IMR-90 (cell line): Measurements from ENCODE around the gene GRAMD2A.

Source experiments
- BHLHE40 ChIP-seq: fragments of 150-350 bp; IDR thresholded peaks from 2 replicates; pipeline ENCODE4 v1.6.1; 2016; ENCODE audit warnings: mild to moderate bottlenecking, low read depth, low read length
- CEBPB ChIP-seq: IDR thresholded peaks from 2 replicates; pipeline ENCODE4 v1.6.1; 2012; ENCODE audit warnings: low read depth, low read length, improper control_type of control experiment
- CHD1 ChIP-seq: IDR thresholded peaks from 2 replicates; pipeline ENCODE4 v1.6.1; 2012; ENCODE audit warnings: low read depth, low read length, improper control_type of control experiment
- FOS ChIP-seq: fragments of 150-350 bp; IDR thresholded peaks from 2 replicates; pipeline ENCODE4 v1.6.1; 2016; ENCODE audit warnings: low read depth, low read length
- MAFK ChIP-seq: IDR thresholded peaks from 2 replicates; pipeline ENCODE4 v1.6.1; 2012; ENCODE audit warnings: low read depth, low read length, improper control_type of control experiment
- MAZ ChIP-seq: IDR thresholded peaks from 2 replicates; pipeline ENCODE4 v1.6.1; 2012; ENCODE audit warnings: low read depth, mild to moderate bottlenecking, low read length, improper control_type of control experiment, moderate library complexity, borderline replicate concordance
- MXI1 ChIP-seq: IDR thresholded peaks from 2 replicates; pipeline ENCODE4 v1.6.1; 2012; ENCODE audit warnings: low read depth, mild to moderate bottlenecking, low read length, moderate library complexity, borderline replicate concordance
- POLR2A ChIP-seq: IDR thresholded peaks from 2 replicates; pipeline ENCODE4 v1.6.1; 2012; ENCODE audit warnings: mild to moderate bottlenecking, low read depth, low read length
- RAD21 ChIP-seq: IDR thresholded peaks from 2 replicates; pipeline ENCODE4 v1.6.1; 2012; ENCODE audit warnings: low read length, improper control_type of control experiment
- RCOR1 ChIP-seq: IDR thresholded peaks from 2 replicates; pipeline ENCODE4 v1.6.1; 2012; ENCODE audit warnings: mild to moderate bottlenecking, low read length, improper control_type of control experiment; ENCODE audit not compliant: insufficient replicate concordance
- RFX5 ChIP-seq: IDR thresholded peaks from 2 replicates; pipeline ENCODE4 v1.8.0; 2012; ENCODE audit warnings: low read depth, mild to moderate bottlenecking, low read length, moderate library complexity
- SMC3 ChIP-seq: fragments of 150-350 bp; IDR thresholded peaks from 2 replicates; pipeline ENCODE4 v1.6.1; 2016; ENCODE audit warnings: low read depth, mild to moderate bottlenecking, antibody characterized with exemption, low read length, moderate library complexity
- TF ChIP-seq, protein P1 (sequence below): conservative IDR thresholded peaks from 2 replicates; pipeline ENCODE4 v1.5.1; 2012; ENCODE audit warnings: mild to moderate bottlenecking, low read depth, low read length, improper control_type of control experiment
- TF ChIP-seq, protein P2 (sequence below): fragments of 150-350 bp; IDR thresholded peaks from 2 replicates; pipeline ENCODE4 v1.6.1; 2017; ENCODE audit warnings: mild to moderate bottlenecking, antibody characterized with exemption, low read length, low read depth

DNA sequence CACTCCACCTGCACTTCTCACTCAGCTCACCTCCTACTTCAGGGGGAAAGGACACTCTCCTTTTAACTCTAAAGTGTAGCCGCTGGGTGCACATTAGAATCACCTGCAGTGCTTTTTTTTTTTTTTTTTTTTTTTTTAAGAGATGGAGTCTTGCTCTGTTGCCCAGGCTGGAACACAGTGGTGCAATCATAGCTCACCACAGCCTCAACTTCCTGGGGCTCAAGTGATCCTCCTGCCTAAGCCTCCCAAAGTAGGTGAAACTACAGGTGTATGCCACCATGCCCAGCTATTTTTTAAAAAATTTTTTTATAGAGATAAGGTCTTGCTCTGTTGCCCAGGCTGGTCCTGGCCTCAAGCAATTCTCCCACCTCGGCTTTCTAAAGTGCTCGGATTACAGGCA lies 20.8 kb downstream of the GRAMD2A start:
- TF ChIP-seq, protein P1, sequence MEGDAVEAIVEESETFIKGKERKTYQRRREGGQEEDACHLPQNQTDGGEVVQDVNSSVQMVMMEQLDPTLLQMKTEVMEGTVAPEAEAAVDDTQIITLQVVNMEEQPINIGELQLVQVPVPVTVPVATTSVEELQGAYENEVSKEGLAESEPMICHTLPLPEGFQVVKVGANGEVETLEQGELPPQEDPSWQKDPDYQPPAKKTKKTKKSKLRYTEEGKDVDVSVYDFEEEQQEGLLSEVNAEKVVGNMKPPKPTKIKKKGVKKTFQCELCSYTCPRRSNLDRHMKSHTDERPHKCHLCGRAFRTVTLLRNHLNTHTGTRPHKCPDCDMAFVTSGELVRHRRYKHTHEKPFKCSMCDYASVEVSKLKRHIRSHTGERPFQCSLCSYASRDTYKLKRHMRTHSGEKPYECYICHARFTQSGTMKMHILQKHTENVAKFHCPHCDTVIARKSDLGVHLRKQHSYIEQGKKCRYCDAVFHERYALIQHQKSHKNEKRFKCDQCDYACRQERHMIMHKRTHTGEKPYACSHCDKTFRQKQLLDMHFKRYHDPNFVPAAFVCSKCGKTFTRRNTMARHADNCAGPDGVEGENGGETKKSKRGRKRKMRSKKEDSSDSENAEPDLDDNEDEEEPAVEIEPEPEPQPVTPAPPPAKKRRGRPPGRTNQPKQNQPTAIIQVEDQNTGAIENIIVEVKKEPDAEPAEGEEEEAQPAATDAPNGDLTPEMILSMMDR = no peak
- TF ChIP-seq POLR2A = no peak
- TF ChIP-seq, protein P2, sequence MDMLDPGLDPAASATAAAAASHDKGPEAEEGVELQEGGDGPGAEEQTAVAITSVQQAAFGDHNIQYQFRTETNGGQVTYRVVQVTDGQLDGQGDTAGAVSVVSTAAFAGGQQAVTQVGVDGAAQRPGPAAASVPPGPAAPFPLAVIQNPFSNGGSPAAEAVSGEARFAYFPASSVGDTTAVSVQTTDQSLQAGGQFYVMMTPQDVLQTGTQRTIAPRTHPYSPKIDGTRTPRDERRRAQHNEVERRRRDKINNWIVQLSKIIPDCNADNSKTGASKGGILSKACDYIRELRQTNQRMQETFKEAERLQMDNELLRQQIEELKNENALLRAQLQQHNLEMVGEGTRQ = no peak
- TF ChIP-seq FOS = no peak
- no peak for TF ChIP-seq MAZ
- TF ChIP-seq RFX5 = no peak
- TF ChIP-seq MAFK = no peak
- no peak for TF ChIP-seq CEBPB
- TF ChIP-seq RAD21 = no peak
- TF ChIP-seq BHLHE40 = no peak
- no peak for TF ChIP-seq CHD1
- no peak for TF ChIP-seq RCOR1
- no peak for TF ChIP-seq SMC3
- TF ChIP-seq MXI1 = no peak
